HepG2 (cell line): ENCODE results near the gene ABL2. TPM values are rescaled to one million over a fixed set of nuclear protein-coding genes. Genes with fewer than 3 reads are reported as not detected.

Experiments used
- ATAC-seq: fragments of 200-7000 bp; cut with Tn5 transposase; 3 replicates; pipeline ENCODE4 v1.9.1; 2020; ENCODE audit warnings: mild to moderate bottlenecking, moderate library complexity
- BruUV-seq: library from RNA; stranded (reverse); fragments of 400-500 nt; replicated peaks from 2 replicates; lab custom pipeline; 2021; lab: Mats Ljungman, UMichigan
- CTCF ChIA-PET: fragments of 300-600 bp; formaldehyde crosslinking; extraction: SDS; loops from one replicate; lab custom pipeline; 2021; ENCODE audit warnings: low total read pairs, inconsistent platforms, low intra/inter-chr PET ratio; lab: Yijun Ruan, JAX
- POLR2A ChIA-PET: fragments of 350-600 bp; sonication (Branson Sonifier 250); formaldehyde crosslinking; loops from one replicate; lab custom pipeline; 2020; ENCODE audit warnings: antibody characterized with exemption, inconsistent platforms; lab: Yijun Ruan, JAX
- DNase-seq: peaks from one replicate; pipeline ENCODE4 v3.0.0-alpha.2; 2015; ENCODE audit warnings: low spot score
- FAIRE-seq: peaks from 3 replicates; lab custom pipeline; 2011; peaks lifted over from hg19 to GRCh38; lab: Jason Lieb, UNC
- H2AFZ ChIP-seq: one replicate; pipeline ENCODE4 v1.6.1; 2011; ENCODE audit warnings: low read length, inconsistent platforms
- H3K27ac ChIP-seq: fragments of 300-600 bp; 3 replicates; pipeline ENCODE4 v1.8.0; 2011; ENCODE audit warnings: mixed run types, mild to moderate bottlenecking, mixed read lengths, low read length, inconsistent platforms; ENCODE audit not compliant: insufficient read depth; ENCODE audit errors: extremely low read length
- H3K27me3 ChIP-seq, 2 experiments: fragments of 200-600 bp in 1 of 2; 2 replicates in 1 of 2; 3 replicates in 1 of 2; pipeline versions ENCODE4 v1.6.0 to v1.8.0; 2011; ENCODE audit warnings: low read length in 2 of 2, mild to moderate bottlenecking in 2 of 2, moderate library complexity in 2 of 2, inconsistent platforms in 1 of 2; ENCODE audit not compliant: insufficient read depth in 2 of 2, control insufficient read depth in 1 of 2
- H3K36me3 ChIP-seq, 2 experiments: fragments of 200-600 bp in 1 of 2; replicated peaks in 1 of 2; 2 replicates in 1 of 2; 3 replicates in 1 of 2; pipeline versions ENCODE4 v1.5.1 to v1.8.0; 2011; ENCODE audit warnings: low read length in 2 of 2, inconsistent platforms in 1 of 2; ENCODE audit not compliant: insufficient read depth in 2 of 2, control insufficient read depth in 1 of 2
- H3K4me1 ChIP-seq: 2 replicates; pipeline ENCODE4 v1.5.1; 2012; ENCODE audit warnings: low read length, inconsistent platforms; ENCODE audit not compliant: insufficient read depth
- H3K4me2 ChIP-seq: 2 replicates; pipeline ENCODE4 v1.6.0; 2011; ENCODE audit warnings: low read depth, low read length, inconsistent platforms
- H3K4me3 ChIP-seq, 3 experiments: fragments of 200-600 bp in 1 of 3; sonication (generic), shearing (Covaris generic) in 1 of 3; replicated peaks in 1 of 3; 2 replicates each; pipeline ENCODE4 v1.5.1; 2011 to 2016; ENCODE audit warnings: low read length in 3 of 3, inconsistent platforms in 2 of 3, low read depth in 2 of 3, mild to moderate bottlenecking in 2 of 3, control low read depth in 1 of 3, mixed read lengths in 1 of 3; ENCODE audit not compliant: insufficient read depth in 1 of 3
- H3K79me2 ChIP-seq: one replicate; pipeline ENCODE4 v1.6.1; 2011; ENCODE audit warnings: low read length, inconsistent platforms; ENCODE audit not compliant: insufficient read depth
- H3K9ac ChIP-seq: 2 replicates; pipeline ENCODE4 v1.6.0; 2011; ENCODE audit warnings: mild to moderate bottlenecking, low read depth, low read length, inconsistent platforms; ENCODE audit not compliant: insufficient read depth
- H3K9me3 ChIP-seq: 2 replicates; pipeline ENCODE4 v1.5.1; 2012; ENCODE audit warnings: mild to moderate bottlenecking, low read length
- H4K20me1 ChIP-seq: 2 replicates; pipeline ENCODE4 v1.6.0; 2011; ENCODE audit warnings: inconsistent platforms, mild to moderate bottlenecking, low read length, moderate library complexity; ENCODE audit not compliant: insufficient read depth
- FOXO4 ChIP-seq: sonication (generic); formaldehyde crosslinking; conservative IDR thresholded peaks from 2 replicates; pipeline ENCODE4 v1.8.1; 2023; ENCODE audit warnings: missing genetic modification reagents
- KAT2B ChIP-seq: fragments of 150-350 bp; IDR thresholded peaks from 2 replicates; pipeline ENCODE4 v1.6.1; 2014; ENCODE audit warnings: low read depth, low read length, borderline replicate concordance
- NFKB2 ChIP-seq: sonication (generic); formaldehyde crosslinking; IDR thresholded peaks from 2 replicates; pipeline ENCODE4 v1.4.0; 2020; ENCODE audit warnings: missing genetic modification reagents, borderline replicate concordance
- WGBS: methylation state at CpG from one replicate; pipeline ENCODE4 v1.1.6; 2017; ENCODE audit warnings: low lambda C conversion rate; 5-methylcytosine and 5-hydroxymethylcytosine counted together
- in situ Hi-C: cut with HindIII; loops from 2 replicates; pipeline ENCODE4 v1.10.0; 2017; ENCODE audit warnings: low pct_unique_long_range_greater_than_20kb; ENCODE audit not compliant: extremely low pct_ligation_motif_present
- intact Hi-C: fragments of 100-400 bp; cut with micrococcal nuclease; formaldehyde crosslinking; loops from one replicate; pipeline ENCODE4 v1.10.0; 2022; ENCODE audit not compliant: unreplicated experiment
- polyA plus RNA-seq, 8 experiments: library from polyadenylated mRNA; depleted of rRNA in 3 of 8; stranded (reverse) in 7 of 8; unstranded in 1 of 8; fragments of >200 nt; fragmentation: Illumina TruSeq in 4 of 8; extraction: Trizol in 4 of 8; gene quantifications; 2 replicates each; pipeline versions ENCODE4 v1.2.1 to v1.2.3, GENCODE V29; 2011 to 2016; ENCODE audit warnings: low read depth in 4 of 8, missing spikeins in 1 of 8, mixed read lengths in 1 of 8; ENCODE audit not compliant: insufficient read depth in 1 of 8
- total RNA-seq, 5 experiments: library from RNA; depleted of rRNA; stranded (reverse); fragments of >200 nt; fragmentation: Illumina TruSeq; extraction: Trizol; gene quantifications; 2 replicates each; pipeline ENCODE4 v1.2.3, GENCODE V29; 2016; ENCODE audit warnings: low read depth in 1 of 5

Gene ABL2
- total and polyA plus RNA-seq, 2 of the 13 experiments (the other 11 are each of a cell fraction or from before 2014, with no cell fraction given): 5.8 to 6.0 TPM

- TF ChIP-seq FOXO4 (CRISPR knock-in tag): no peak
Measured at GRCh38 chr1:179108644-179109043, 120.8 kb downstream of the ABL2 start (continued).

- POLR2A ChIA-PET: interaction anchor here (4.0 kb wide), 1 partner anchor 16 kb away, joined by 20 read pairs; no protein-coding TSS in a partner anchor
- H2AFZ ChIP-seq: no peak overlapping the region
- no peaks in the 10 kb centered on the region for H3K9me3 ChIP-seq
- H3K79me2 ChIP-seq: no peaks in the 10 kb centered on the region
- BruUV-seq: no TSS peak
- WGBS: 98% methylated on average over 7 of the region's 15 CpGs
- no peak for ATAC-seq
- no peaks in the 10 kb centered on the region for H4K20me1 ChIP-seq
- H3K36me3 ChIP-seq: peaks cover 19 to 53% of the 10 kb centered on the region in 2 experiments
- H3K27me3 ChIP-seq: no peaks in the 10 kb centered on the region
- no peak for DNase-seq
- no peak overlapping the region for H3K27ac ChIP-seq
- no peak overlapping the region for H3K4me3 ChIP-seq
- no peak for FAIRE-seq
- in situ Hi-C loops: no loop called here
- no peak overlapping the region for H3K4me2 ChIP-seq
- intact Hi-C loops: loop anchor here (5.0 kb wide), 1 partner anchor 84 kb away; no protein-coding TSS in a partner anchor
- H3K4me1 ChIP-seq: peaks cover 51% of the 10 kb centered on the region
- TF ChIP-seq KAT2B (no peak), NFKB2 (CRISPR knock-in tag) (no peak)
- TF ChIP-seq, all 625 proteins: peak for 0
- H3K9ac ChIP-seq: no peak overlapping the region
- CTCF ChIA-PET: no interaction called here
Measured at GRCh38 chr1:179107706-179108629, 121.5 kb downstream of the ABL2 start.
